HepG2 (cell line): ENCODE measurements around the gene EDEM3. TPM values are rescaled to one million over a fixed set of nuclear protein-coding genes. Genes with fewer than 3 reads are reported as not detected.

Source experiments
- ATAC-seq: fragments of 200-7000 bp; cut with Tn5 transposase; 3 replicates; pipeline ENCODE4 v1.9.1; 2020; ENCODE audit warnings: mild to moderate bottlenecking, moderate library complexity
- BruUV-seq: library from RNA; stranded (reverse); fragments of 400-500 nt; replicated peaks from 2 replicates; lab custom pipeline; 2021; lab: Mats Ljungman, UMichigan
- CTCF ChIA-PET: fragments of 300-600 bp; formaldehyde crosslinking; extraction: SDS; loops from one replicate; lab custom pipeline; 2021; ENCODE audit warnings: low total read pairs, inconsistent platforms, low intra/inter-chr PET ratio; lab: Yijun Ruan, JAX
- POLR2A ChIA-PET: fragments of 350-600 bp; sonication (Branson Sonifier 250); formaldehyde crosslinking; loops from one replicate; lab custom pipeline; 2020; ENCODE audit warnings: antibody characterized with exemption, inconsistent platforms; lab: Yijun Ruan, JAX
- DNase-seq: peaks from one replicate; pipeline ENCODE4 v3.0.0-alpha.2; 2015; ENCODE audit warnings: low spot score
- FAIRE-seq: peaks from 3 replicates; lab custom pipeline; 2011; peaks lifted over from hg19 to GRCh38; lab: Jason Lieb, UNC
- H2AFZ ChIP-seq: one replicate; pipeline ENCODE4 v1.6.1; 2011; ENCODE audit warnings: low read length, inconsistent platforms
- H3K27ac ChIP-seq: fragments of 300-600 bp; 3 replicates; pipeline ENCODE4 v1.8.0; 2011; ENCODE audit warnings: mixed run types, mild to moderate bottlenecking, mixed read lengths, low read length, inconsistent platforms; ENCODE audit not compliant: insufficient read depth; ENCODE audit errors: extremely low read length
- H3K27me3 ChIP-seq, 2 experiments: fragments of 200-600 bp in 1 of 2; 2 replicates in 1 of 2; 3 replicates in 1 of 2; pipeline versions ENCODE4 v1.6.0 to v1.8.0; 2011; ENCODE audit warnings: low read length in 2 of 2, mild to moderate bottlenecking in 2 of 2, moderate library complexity in 2 of 2, inconsistent platforms in 1 of 2; ENCODE audit not compliant: insufficient read depth in 2 of 2, control insufficient read depth in 1 of 2
- H3K36me3 ChIP-seq, 2 experiments: fragments of 200-600 bp in 1 of 2; replicated peaks in 1 of 2; 2 replicates in 1 of 2; 3 replicates in 1 of 2; pipeline versions ENCODE4 v1.5.1 to v1.8.0; 2011; ENCODE audit warnings: low read length in 2 of 2, inconsistent platforms in 1 of 2; ENCODE audit not compliant: insufficient read depth in 2 of 2, control insufficient read depth in 1 of 2
- H3K4me1 ChIP-seq: 2 replicates; pipeline ENCODE4 v1.5.1; 2012; ENCODE audit warnings: low read length, inconsistent platforms; ENCODE audit not compliant: insufficient read depth
- H3K4me2 ChIP-seq: 2 replicates; pipeline ENCODE4 v1.6.0; 2011; ENCODE audit warnings: low read depth, low read length, inconsistent platforms
- H3K4me3 ChIP-seq, 3 experiments: fragments of 200-600 bp in 1 of 3; sonication (generic), shearing (Covaris generic) in 1 of 3; replicated peaks in 1 of 3; 2 replicates each; pipeline ENCODE4 v1.5.1; 2011 to 2016; ENCODE audit warnings: low read length in 3 of 3, inconsistent platforms in 2 of 3, low read depth in 2 of 3, mild to moderate bottlenecking in 2 of 3, control low read depth in 1 of 3, mixed read lengths in 1 of 3; ENCODE audit not compliant: insufficient read depth in 1 of 3
- H3K79me2 ChIP-seq: one replicate; pipeline ENCODE4 v1.6.1; 2011; ENCODE audit warnings: low read length, inconsistent platforms; ENCODE audit not compliant: insufficient read depth
- H3K9ac ChIP-seq: 2 replicates; pipeline ENCODE4 v1.6.0; 2011; ENCODE audit warnings: mild to moderate bottlenecking, low read depth, low read length, inconsistent platforms; ENCODE audit not compliant: insufficient read depth
- H3K9me3 ChIP-seq: 2 replicates; pipeline ENCODE4 v1.5.1; 2012; ENCODE audit warnings: mild to moderate bottlenecking, low read length
- H4K20me1 ChIP-seq: 2 replicates; pipeline ENCODE4 v1.6.0; 2011; ENCODE audit warnings: inconsistent platforms, mild to moderate bottlenecking, low read length, moderate library complexity; ENCODE audit not compliant: insufficient read depth
- ZBTB40 ChIP-seq, 2 experiments: fragments of 450-650 bp in 1 of 2; sonication (generic) in 1 of 2; formaldehyde crosslinking in 1 of 2; IDR thresholded peaks; 2 replicates each; pipeline versions ENCODE4 v1.6.1 to v1.8.0; 2016 to 2022; ENCODE audit warnings: antibody characterized with exemption in 1 of 2, mild to moderate bottlenecking in 1 of 2, missing genetic modification reagents in 1 of 2
- ZNF510 ChIP-seq: sonication (generic); formaldehyde crosslinking; IDR thresholded peaks from 2 replicates; pipeline ENCODE4 v1.4.0; 2020; ENCODE audit warnings: low read depth, mild to moderate bottlenecking, missing genetic modification reagents
- WGBS: methylation state at CpG from one replicate; pipeline ENCODE4 v1.1.6; 2017; ENCODE audit warnings: low lambda C conversion rate; 5-methylcytosine and 5-hydroxymethylcytosine counted together
- in situ Hi-C: cut with HindIII; loops from 2 replicates; pipeline ENCODE4 v1.10.0; 2017; ENCODE audit warnings: low pct_unique_long_range_greater_than_20kb; ENCODE audit not compliant: extremely low pct_ligation_motif_present
- intact Hi-C: fragments of 100-400 bp; cut with micrococcal nuclease; formaldehyde crosslinking; loops from one replicate; pipeline ENCODE4 v1.10.0; 2022; ENCODE audit not compliant: unreplicated experiment
- polyA plus RNA-seq, 8 experiments: library from polyadenylated mRNA; depleted of rRNA in 3 of 8; stranded (reverse) in 7 of 8; unstranded in 1 of 8; fragments of >200 nt; fragmentation: Illumina TruSeq in 4 of 8; extraction: Trizol in 4 of 8; gene quantifications; 2 replicates each; pipeline versions ENCODE4 v1.2.1 to v1.2.3, GENCODE V29; 2011 to 2016; ENCODE audit warnings: low read depth in 4 of 8, missing spikeins in 1 of 8, mixed read lengths in 1 of 8; ENCODE audit not compliant: insufficient read depth in 1 of 8
- total RNA-seq, 5 experiments: library from RNA; depleted of rRNA; stranded (reverse); fragments of >200 nt; fragmentation: Illumina TruSeq; extraction: Trizol; gene quantifications; 2 replicates each; pipeline ENCODE4 v1.2.3, GENCODE V29; 2016; ENCODE audit warnings: low read depth in 1 of 5

The EDEM3 gene
- total and polyA plus RNA-seq, 2 of the 13 experiments (the other 11 are each of a cell fraction or from before 2014, with no cell fraction given), result 13.1 to 18.2 TPM

GRCh38 chr1:184724843-184725242 is 29.8 kb downstream of the EDEM3 start:
- no peak for DNase-seq
- Histone ChIP-seq H4K20me1 (no peaks in the 10 kb centered on the region), H3K27me3 (no peaks in the 10 kb centered on the region), H3K9me3 (no peaks in the 10 kb centered on the region), H3K79me2 (no peaks in the 10 kb centered on the region), H3K4me1 (peaks cover 14% of the 10 kb centered on the region), H2AFZ (no peak overlapping the region), H3K27ac (no peak overlapping the region), H3K9ac (no peak overlapping the region), H3K4me3 (no peak overlapping the region), H3K4me2 (no peak overlapping the region), H3K36me3 (peaks cover 0 to 8% of the 10 kb centered on the region in 2 experiments; a peak in 1 of 5 replicates)
- ATAC-seq, result no peak
- CTCF ChIA-PET, result no interaction called here
- no peak for FAIRE-seq
- POLR2A ChIA-PET, result no interaction called here
- in situ Hi-C loops, result no loop called here
- TF ChIP-seq ZNF510 (CRISPR knock-in tag) (no peak), ZBTB40 (IDR thresholded peaks at IDR 0.05) (peak; percentile 50), ZBTB40 (CRISPR knock-in tag; IDR thresholded peaks at IDR 0.05) (peak; percentile 97; the same call in 1 of the 2 replicates)
- no TSS peak for BruUV-seq
- intact Hi-C loops, result no loop called here
- WGBS, result 97% methylated on average over 3 of the region's 3 CpGs
